Activated T-cell treated with anti-CD3 and anti-CD28 coated beads, Interleukin-2, amount 50 U/mL, for 48 hours (primary cell): ENCODE measurements around the gene IRF1.

Experiments used
- DNase-seq, 2 experiments: peaks; one replicate each; pipeline ENCODE4 v3.0.0-alpha.2; 2020

Gene IRF1

GRCh38 chr5:132437604-132438266 is 52.8 kb downstream of the IRF1 start:
- peak; percentile 72 to 73 for DNase-seq

DNA sequence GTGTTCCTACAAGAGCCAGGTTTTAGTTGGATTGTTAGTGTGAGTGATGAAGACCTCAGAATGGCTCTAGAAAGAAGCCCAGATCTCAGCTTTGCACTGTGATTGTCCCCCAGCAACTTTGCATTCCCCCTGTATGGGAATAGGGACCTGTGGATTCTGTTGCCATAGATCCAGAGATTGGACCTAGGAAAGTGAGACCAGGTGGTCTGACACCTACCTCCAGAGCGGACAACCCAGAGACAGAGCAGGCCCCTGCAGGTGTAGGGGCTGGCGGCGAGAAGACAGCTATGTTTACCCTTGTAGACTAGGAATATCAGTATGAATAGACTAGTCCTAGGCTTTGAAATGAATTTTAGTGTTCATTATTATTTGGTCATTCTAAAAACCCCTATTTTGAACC is 53.6 kb downstream of the IRF1 start:
- DNase-seq: peak; percentile 15 to 17

- peak in 1 of 2 experiments; percentile 13 for DNase-seq
Observed at GRCh38 chr5:132435886-132436285, 54.7 kb downstream of the IRF1 start.

DNA sequence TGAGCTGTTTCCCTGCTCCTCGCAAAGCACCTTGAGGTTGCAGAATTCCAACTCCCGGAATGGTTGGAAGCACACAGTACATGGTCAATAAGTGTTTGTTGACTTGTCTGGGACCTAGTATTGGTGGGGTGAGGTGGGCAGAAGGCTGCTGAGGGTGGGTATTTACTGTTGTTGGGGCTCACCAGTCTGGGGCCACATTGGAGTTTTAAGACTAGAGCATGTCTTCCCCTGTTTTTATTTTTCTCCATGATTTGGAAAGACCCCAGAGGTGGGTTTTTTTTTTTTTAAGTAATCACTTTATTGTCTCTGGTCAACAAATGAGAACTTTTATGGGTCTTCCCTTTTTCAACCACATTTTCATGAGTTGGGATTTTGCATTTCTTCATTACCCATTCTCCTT is 55.1 kb downstream of the IRF1 start:
- DNase-seq: peak; percentile 4 to 12

GRCh38 chr5:132434416-132435286 is 55.9 kb downstream of the IRF1 start:
- peak; percentile 11 to 15 for DNase-seq

- peak; percentile 3 to 8 for DNase-seq
Observed at GRCh38 chr5:132433141-132433540, 57.4 kb downstream of the IRF1 start.

- DNase-seq: peak; percentile 17 to 18
Observed at GRCh38 chr5:132431632-132432031, 58.9 kb downstream of the IRF1 start.
